Stimulated activated CD4-positive, alpha-beta T cell treated with anti-CD3 and anti-CD28 coated beads, Interleukin-1b, Interleukin-23, amount 100 ng/mL, for 1 hour (primary cell): Measurements from ENCODE around the gene RTBDN.

ENCODE experiments used
- DNase-seq, 2 donors: peaks; one replicate each; pipeline ENCODE4 v3.0.0-alpha.2; 2020; ENCODE audit warnings: low read depth in 2 of 2

RTBDN gene

GRCh38 chr19:12792051-12792852 is 42.1 kb downstream of the RTBDN start:
- peak in 1 of 2 donors; percentile 44 for DNase-seq

- DNase-seq = peak; percentile 91 to 97
These were observed 42.9 kb downstream of the RTBDN start, which contains the start of gene JUNB for GRCh38 chr19:12791345-12792050. TSS of gene JUNB (plus strand) at chr19:12791486. CDS start at chr19:12791772, 286 bp downstream.

DNA sequence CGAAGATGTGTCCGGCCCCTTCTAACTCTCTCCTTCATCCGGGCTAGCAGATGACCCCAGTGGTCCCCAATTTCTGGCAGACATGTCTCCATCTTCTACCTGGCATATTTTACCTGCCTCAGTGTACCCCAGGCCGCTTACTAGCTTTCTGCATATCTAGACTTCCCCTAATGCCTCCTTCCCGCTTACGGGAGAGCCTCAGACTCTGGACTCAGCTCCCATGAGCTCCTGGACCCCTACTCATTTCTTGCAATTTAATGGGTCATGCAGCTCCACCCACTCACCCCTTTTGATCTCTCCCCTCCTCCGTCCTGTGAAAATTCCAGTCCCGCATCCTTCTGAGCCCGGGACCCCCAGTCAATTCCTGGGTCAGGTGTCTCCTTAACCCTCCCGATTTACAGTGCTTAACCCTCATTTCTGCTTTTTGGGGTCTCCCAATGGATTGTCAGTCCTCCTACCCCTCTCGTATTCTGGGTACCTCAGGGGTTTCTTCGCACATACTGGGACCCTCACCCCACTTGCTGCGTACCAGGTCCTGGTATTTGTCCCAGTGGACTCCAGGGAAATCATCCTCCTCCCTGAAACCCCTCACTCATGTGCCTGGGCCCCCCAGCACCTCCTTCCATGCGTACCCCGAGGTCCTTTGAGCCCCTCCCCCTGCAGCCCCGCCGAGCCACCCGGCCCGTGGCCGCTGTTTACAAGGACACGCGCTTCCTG is 43.6 kb downstream of the RTBDN start:
- no peak for DNase-seq

- DNase-seq = peak; percentile 62 to 86
These were observed 44.3 kb downstream of the RTBDN start for GRCh38 chr19:12789904-12790619.

- DNase-seq = no peak
These were observed 45.1 kb downstream of the RTBDN start for GRCh38 chr19:12789098-12789903.

GRCh38 chr19:12788682-12789097 is 45.7 kb downstream of the RTBDN start:
- peak in 1 of 2 donors; percentile 32 for DNase-seq

DNA sequence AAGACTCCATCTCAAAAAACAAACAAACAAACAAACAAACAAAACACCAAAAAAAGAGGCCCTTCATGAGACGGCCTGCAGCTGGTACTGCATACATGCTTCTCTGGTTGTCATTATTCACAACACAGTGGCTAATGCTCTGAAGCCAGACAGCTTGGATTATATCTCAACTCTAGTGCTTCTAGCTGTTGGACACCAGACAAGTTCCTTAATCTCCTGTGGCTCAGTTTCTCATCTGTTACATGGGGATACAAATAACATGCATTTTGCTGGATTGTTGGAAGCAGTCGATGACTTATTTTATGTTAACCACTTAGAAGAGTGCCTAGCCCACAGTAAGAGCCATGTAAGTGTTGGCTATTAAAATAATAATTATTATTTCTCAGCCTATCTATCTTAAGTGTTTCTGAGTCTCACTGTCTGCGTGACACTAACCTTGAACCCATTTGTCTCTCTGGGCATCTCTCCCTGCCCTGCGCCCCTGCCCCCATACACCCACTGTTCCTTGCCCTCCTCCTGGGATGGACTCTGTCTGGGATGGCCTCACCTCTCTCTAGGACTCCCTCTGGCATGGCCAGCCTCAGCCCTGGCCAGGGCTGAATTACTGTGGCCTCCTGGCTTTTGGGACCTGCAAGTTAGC is 46.2 kb downstream of the RTBDN start:
- DNase-seq = no peak

GRCh38 chr19:12787458-12787857 is 46.9 kb downstream of the RTBDN start:
- DNase-seq = no peak

GRCh38 chr19:12786952-12787351 is 47.4 kb downstream of the RTBDN start:
- DNase-seq = no peak

- no peak for DNase-seq
These were observed 48.1 kb downstream of the RTBDN start for GRCh38 chr19:12786141-12786870.

DNA sequence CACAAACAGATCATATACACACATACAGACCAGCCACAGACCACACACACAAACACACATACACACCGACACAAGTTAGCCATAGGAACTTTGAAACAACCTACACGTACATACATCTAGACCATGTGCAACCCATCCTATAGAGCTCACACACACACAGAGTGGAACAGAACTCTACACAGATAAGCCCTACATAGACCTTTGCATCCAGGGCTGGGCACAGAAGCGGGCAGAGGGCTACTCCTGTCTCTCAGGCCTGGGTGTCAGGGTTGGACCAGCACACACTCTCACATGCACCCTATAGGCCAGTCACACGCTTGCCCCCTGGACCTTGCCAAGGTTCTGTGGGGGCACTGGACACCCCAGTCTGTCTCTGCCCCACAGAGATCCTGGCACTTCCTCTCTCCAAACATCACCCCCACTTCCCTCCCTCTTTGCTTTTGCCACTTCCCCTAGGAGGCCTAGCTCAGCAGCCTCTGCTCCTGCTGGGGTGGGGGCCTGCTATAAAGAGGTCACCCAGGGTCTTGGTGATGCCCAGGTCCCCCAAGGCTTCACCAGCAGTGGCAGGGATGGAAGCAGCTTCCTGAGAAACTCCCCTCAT is 48.8 kb downstream of the RTBDN start:
- no peak for DNase-seq

GRCh38 chr19:12784871-12785430 is 49.4 kb downstream of the RTBDN start:
- no peak for DNase-seq

GRCh38 chr19:12784394-12784870 is 49.9 kb downstream of the RTBDN start:
- no peak for DNase-seq

DNA sequence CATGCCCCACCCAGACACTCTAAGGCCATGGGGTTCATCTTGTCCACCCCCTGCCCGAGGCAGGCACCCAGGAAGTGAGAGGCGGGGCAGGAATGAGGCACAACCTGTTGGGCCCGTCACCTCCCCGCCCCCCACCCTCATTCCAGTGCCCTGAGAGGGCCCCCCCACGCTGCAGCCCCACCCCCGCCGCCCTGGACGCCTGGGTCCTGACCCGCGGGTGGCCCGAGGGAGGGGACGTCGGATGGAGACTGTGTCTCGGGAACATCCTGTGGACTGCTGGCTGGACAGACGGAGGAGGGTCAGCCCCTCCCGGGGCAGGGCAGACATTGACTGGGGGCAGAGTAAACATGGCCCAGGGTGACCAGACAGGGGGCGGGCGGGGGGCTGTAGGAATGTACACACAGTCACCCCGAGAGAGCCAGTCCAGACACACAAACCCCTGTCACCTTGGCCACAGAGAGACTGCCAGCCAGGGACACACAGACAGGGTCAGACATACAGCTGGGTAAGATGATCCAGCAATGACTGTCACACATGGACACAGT is 50.5 kb downstream of the RTBDN start:
- no peak for DNase-seq

DNA sequence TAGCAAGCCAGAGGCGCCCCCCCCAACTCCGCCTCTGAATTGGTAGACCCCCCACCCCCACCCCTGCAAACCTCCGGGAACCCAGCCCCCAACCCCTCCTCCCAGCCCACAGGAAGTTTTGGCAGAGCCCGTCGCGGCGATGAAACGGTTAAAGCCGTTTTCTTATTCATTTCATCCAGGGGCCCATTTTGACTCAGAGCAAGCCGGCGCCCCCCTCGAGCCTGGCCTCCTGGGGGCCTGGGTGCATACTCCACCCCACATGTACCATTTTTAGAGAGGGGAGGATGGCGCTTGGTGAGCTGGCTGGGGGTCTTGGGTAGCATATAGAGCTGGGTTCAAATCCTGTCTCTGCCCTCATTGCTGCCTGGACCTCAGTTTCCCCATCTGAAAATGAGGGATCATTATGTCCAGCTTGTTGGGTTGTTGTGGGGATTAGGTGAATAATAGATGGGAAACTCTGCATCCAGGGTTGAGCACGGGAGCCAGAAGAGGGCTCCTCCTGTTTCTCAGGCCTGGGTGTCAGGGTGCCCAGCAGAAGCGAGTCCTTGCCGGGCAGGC is 51.0 kb downstream of the RTBDN start:
- no peak for DNase-seq

DNA sequence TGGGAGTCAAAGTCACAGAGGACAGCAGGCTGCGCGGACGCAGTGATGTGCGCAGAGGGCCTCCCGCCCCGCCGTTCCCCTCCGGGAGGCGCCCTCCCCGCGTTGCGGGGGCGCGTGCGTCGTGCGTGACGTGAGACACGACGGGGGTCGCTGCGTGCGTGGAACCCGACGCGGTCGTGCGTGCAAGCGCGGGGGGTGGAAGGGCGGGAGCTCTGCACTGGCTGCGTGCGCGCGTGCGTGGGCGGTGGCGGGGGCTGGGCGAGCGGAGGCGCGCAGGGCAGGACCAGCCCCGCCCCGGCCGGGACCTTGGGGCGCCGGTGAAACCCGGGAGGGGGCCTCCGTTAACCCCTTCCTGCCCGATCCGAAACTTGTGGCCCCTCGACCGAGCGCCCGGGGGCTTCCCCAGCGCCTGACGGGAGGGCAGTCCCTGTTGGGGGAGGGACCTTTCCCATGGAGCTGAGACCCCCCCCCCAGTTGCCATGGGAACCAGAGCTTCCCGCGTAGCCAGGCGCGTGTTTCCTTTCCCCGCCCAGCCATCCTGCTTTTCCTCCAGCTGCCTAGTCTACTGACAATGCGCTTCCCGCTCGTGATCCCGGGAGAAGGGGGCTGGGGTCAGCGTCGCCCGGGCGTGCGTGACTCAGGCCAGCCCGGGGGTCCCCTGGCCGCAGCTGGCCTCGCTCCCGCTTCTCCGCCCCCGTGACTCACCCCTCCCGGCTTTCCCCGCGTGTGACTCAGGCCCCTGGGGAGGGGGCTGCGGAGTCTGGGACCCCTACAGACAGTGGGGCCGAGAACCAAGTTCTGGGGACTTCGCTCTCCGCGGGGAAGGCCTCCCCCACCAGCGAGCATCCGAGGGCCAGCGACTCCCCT is 51.7 kb downstream of the RTBDN start:
- DNase-seq = peak; percentile 77

DNA sequence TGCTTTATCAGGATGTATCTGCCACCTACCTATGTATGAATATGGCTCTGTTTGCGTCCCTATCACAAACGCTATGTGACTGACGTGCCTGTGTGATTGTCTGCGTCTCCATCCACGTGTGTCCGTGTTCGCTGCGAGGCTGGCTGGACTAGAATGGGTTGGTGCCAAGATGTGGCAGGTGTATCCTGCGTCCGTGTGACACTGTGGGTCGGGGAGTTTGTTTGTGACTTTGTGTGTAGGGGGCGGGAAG is 52.3 kb downstream of the RTBDN start:
- DNase-seq = no peak
